Pons (tissue), 1 donor: ENCODE results near the gene CTRB1.
"Not testable (repeated sequence)": the region's sequence is repeated elsewhere in the genome, so short reads cannot be mapped to it uniquely, and the experiment has no call there.

Experiments
- DNase-seq: peaks from one replicate; pipeline ENCODE4 v3.0.0-alpha.2; 2016; ENCODE audit warnings: low spot score

Gene CTRB1

DNA sequence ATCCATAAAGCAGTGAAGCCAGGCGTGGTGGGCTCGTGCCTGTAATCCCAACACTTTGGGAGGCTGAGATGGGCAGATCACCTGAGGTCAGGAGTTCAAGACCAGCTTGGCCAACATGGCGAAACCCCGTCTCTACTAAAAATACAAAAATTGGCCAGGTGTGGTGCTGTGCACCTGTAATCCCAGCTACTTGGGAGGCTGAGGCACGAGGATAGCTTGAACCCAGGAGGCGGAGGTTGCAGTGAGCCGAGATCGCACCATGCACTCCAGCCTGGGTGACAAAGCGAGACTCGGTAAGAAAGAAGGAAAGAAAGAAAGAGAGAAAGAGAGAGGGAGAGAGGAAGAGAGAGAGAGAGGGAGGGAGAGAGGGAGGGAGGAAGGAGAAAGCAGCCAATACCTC, 53.8 kb downstream of the CTRB1 start:
- DNase-seq, result not testable (repeated sequence)

- DNase-seq, result no peak
These were observed 54.5 kb downstream of the CTRB1 start for GRCh38 chr16:75273054-75273925.
